ENCODE measurements around the gene LSG1.
A peak's percentile ranks its signal among the peaks of the same experiment; 100 is the strongest.

Gene LSG1

GRCh38 chr3:194671900-194672808 lies at the start of gene LSG1:
LSG1 (minus strand) TSS chr3:194672191; CDS start chr3:194672162, 29 bp downstream.
- peak; percentile 87 for DNase-seq

GRCh38 chr3:194720048-194720447 lies 48.1 kb upstream of the LSG1 start:
- DNase-seq, result no peak

- DNase-seq, result no peak
These were observed 46.1 kb upstream of the LSG1 start for GRCh38 chr3:194718079-194718478.

- DNase-seq, result no peak
These were observed 43.2 kb upstream of the LSG1 start for GRCh38 chr3:194715022-194715800.

GRCh38 chr3:194714564-194714963 lies 42.6 kb upstream of the LSG1 start:
- no peak for DNase-seq

- no peak for DNase-seq
These were observed 42.1 kb upstream of the LSG1 start for GRCh38 chr3:194714137-194714455.

GRCh38 chr3:194713299-194714136 lies 41.5 kb upstream of the LSG1 start:
- no peak for DNase-seq

- no peak for DNase-seq
These were observed 39.9 kb upstream of the LSG1 start for GRCh38 chr3:194711913-194712312.

GRCh38 chr3:194711286-194711685 lies 39.3 kb upstream of the LSG1 start:
- DNase-seq, result no peak

GRCh38 chr3:194707147-194707540 lies 35.2 kb upstream of the LSG1 start:
- DNase-seq, result no peak

GRCh38 chr3:194705761-194706160 lies 33.8 kb upstream of the LSG1 start:
- DNase-seq, result no peak

- DNase-seq, result no peak
These were observed 33.2 kb upstream of the LSG1 start for GRCh38 chr3:194705227-194705626.

- no peak for DNase-seq
These were observed 30.6 kb upstream of the LSG1 start for GRCh38 chr3:194702545-194702944.

- DNase-seq, result no peak
These were observed 24.7 kb upstream of the LSG1 start for GRCh38 chr3:194696702-194697101.

GRCh38 chr3:194691481-194692283 lies 19.7 kb upstream of the LSG1 start:
- DNase-seq, result no peak

- no peak for DNase-seq
These were observed 18.7 kb upstream of the LSG1 start for GRCh38 chr3:194690501-194691372.

GRCh38 chr3:194689493-194689944 lies 17.5 kb upstream of the LSG1 start:
- DNase-seq, result no peak

GRCh38 chr3:194688946-194689345 lies 17.0 kb upstream of the LSG1 start:
- no peak for DNase-seq

- DNase-seq, result no peak
These were observed 16.3 kb upstream of the LSG1 start for GRCh38 chr3:194688200-194688740.

- peak; percentile 62 for DNase-seq
These were observed 15.7 kb upstream of the LSG1 start for GRCh38 chr3:194687638-194688199.

Data from activated CD4-positive, alpha-beta T cell treated with anti-CD3 and anti-CD28 coated beads, Interleukin-2, amount 50 U/mL, for 1 hour (primary cell).